IPS-18a (cell line): Measurements from ENCODE around the gene FGF3.

Source experiments
- H3K27ac ChIP-seq: one replicate; pipeline ENCODE4 v1.5.1; 2013; ENCODE audit warnings: low read length
- H3K27me3 ChIP-seq: one replicate; pipeline ENCODE4 v1.6.1; 2013; ENCODE audit warnings: mild to moderate bottlenecking, low read length; ENCODE audit not compliant: control insufficient read depth, insufficient read depth
- H3K36me3 ChIP-seq: one replicate; pipeline ENCODE4 v1.6.1; 2013; ENCODE audit warnings: low read depth, low read length; ENCODE audit not compliant: control insufficient read depth
- H3K4me1 ChIP-seq: one replicate; pipeline ENCODE4 v1.6.1; 2013; ENCODE audit warnings: low read depth, low read length; ENCODE audit not compliant: control insufficient read depth
- H3K4me3 ChIP-seq: one replicate; pipeline ENCODE4 v1.5.1; 2013; ENCODE audit warnings: low read length
- H3K9ac ChIP-seq: one replicate; pipeline ENCODE4 v1.6.1; 2013; ENCODE audit warnings: mild to moderate bottlenecking, low read length, moderate library complexity
- H3K9me3 ChIP-seq: one replicate; pipeline ENCODE4 v1.6.1; 2013; ENCODE audit warnings: low read depth, low read length; ENCODE audit not compliant: control insufficient read depth

Gene FGF3

GRCh38 chr11:69811431-69811830, 7.8 kb downstream of the FGF3 start:
- H3K4me3 ChIP-seq: no peak overlapping the region
- H3K27ac ChIP-seq: no peak overlapping the region
- H3K27me3 ChIP-seq: peaks cover 36% of the 10 kb centered on the region

GRCh38 chr11:69810289-69811118, 8.7 kb downstream of the FGF3 start:
- H3K4me1 ChIP-seq: no peaks in the 10 kb centered on the region
- H3K27ac ChIP-seq: no peak overlapping the region
- no peak overlapping the region for H3K4me3 ChIP-seq
- H3K36me3 ChIP-seq: no peaks in the 10 kb centered on the region
- no peaks in the 10 kb centered on the region for H3K9me3 ChIP-seq
- peaks cover 27% of the 10 kb centered on the region for H3K27me3 ChIP-seq
- H3K9ac ChIP-seq: no peak overlapping the region

More at GRCh38 chr11:69811431-69811830, 7.8 kb downstream of the FGF3 start:
- Histone ChIP-seq H3K36me3 (no peaks in the 10 kb centered on the region), H3K9ac (no peak overlapping the region), H3K4me1 (no peaks in the 10 kb centered on the region), H3K9me3 (no peaks in the 10 kb centered on the region)

- peaks cover 10% of the 10 kb centered on the region for H3K27me3 ChIP-seq
- H3K36me3 ChIP-seq: no peaks in the 10 kb centered on the region
- no peak overlapping the region for H3K9ac ChIP-seq
Measured at GRCh38 chr11:69808667-69809086, 10.5 kb downstream of the FGF3 start.

GRCh38 chr11:69807106-69807815, 12.0 kb downstream of the FGF3 start:
- Histone ChIP-seq H3K27ac (no peak overlapping the region), H3K27me3 (peaks cover 10% of the 10 kb centered on the region), H3K9ac (no peak overlapping the region), H3K4me3 (no peak overlapping the region), H3K9me3 (no peaks in the 10 kb centered on the region), H3K36me3 (no peaks in the 10 kb centered on the region), H3K4me1 (no peaks in the 10 kb centered on the region)

More at GRCh38 chr11:69808667-69809086, 10.5 kb downstream of the FGF3 start:
- no peak overlapping the region for H3K27ac ChIP-seq
- no peak overlapping the region for H3K4me3 ChIP-seq
- H3K9me3 ChIP-seq: no peaks in the 10 kb centered on the region
- no peaks in the 10 kb centered on the region for H3K4me1 ChIP-seq

GRCh38 chr11:69804769-69805508, 14.3 kb downstream of the FGF3 start:
- Histone ChIP-seq H3K4me3 (no peak overlapping the region), H3K36me3 (no peaks in the 10 kb centered on the region), H3K27ac (no peak overlapping the region), H3K27me3 (peaks cover 10% of the 10 kb centered on the region), H3K4me1 (no peaks in the 10 kb centered on the region), H3K9me3 (no peaks in the 10 kb centered on the region), H3K9ac (no peak overlapping the region)

GRCh38 chr11:69803604-69804218, 15.5 kb downstream of the FGF3 start:
- H3K27me3 ChIP-seq: peaks cover 1% of the 10 kb centered on the region
- no peaks in the 10 kb centered on the region for H3K9me3 ChIP-seq
- no peaks in the 10 kb centered on the region for H3K4me1 ChIP-seq
- H3K9ac ChIP-seq: no peak overlapping the region
- H3K27ac ChIP-seq: no peak overlapping the region
- H3K4me3 ChIP-seq: no peak overlapping the region
- H3K36me3 ChIP-seq: no peaks in the 10 kb centered on the region

- Histone ChIP-seq H3K4me3 (no peak overlapping the region), H3K9me3 (no peaks in the 10 kb centered on the region), H3K27me3 (no peaks in the 10 kb centered on the region), H3K4me1 (no peaks in the 10 kb centered on the region), H3K9ac (no peak overlapping the region), H3K36me3 (no peaks in the 10 kb centered on the region), H3K27ac (no peak overlapping the region)
Measured at GRCh38 chr11:69803022-69803421, 16.2 kb downstream of the FGF3 start.

GRCh38 chr11:69802590-69802989, 16.6 kb downstream of the FGF3 start:
- Histone ChIP-seq H3K9me3 (no peaks in the 10 kb centered on the region), H3K4me3 (no peak overlapping the region), H3K27ac (no peak overlapping the region), H3K36me3 (no peaks in the 10 kb centered on the region), H3K4me1 (no peaks in the 10 kb centered on the region), H3K27me3 (no peaks in the 10 kb centered on the region), H3K9ac (no peak overlapping the region)

- no peak overlapping the region for H3K9ac ChIP-seq
- H3K4me3 ChIP-seq: no peak overlapping the region
- H3K4me1 ChIP-seq: no peaks in the 10 kb centered on the region
- H3K36me3 ChIP-seq: no peaks in the 10 kb centered on the region
- H3K27ac ChIP-seq: no peak overlapping the region
- no peaks in the 10 kb centered on the region for H3K27me3 ChIP-seq
- no peaks in the 10 kb centered on the region for H3K9me3 ChIP-seq
Measured at GRCh38 chr11:69801513-69802335, 17.5 kb downstream of the FGF3 start.

- no peak overlapping the region for H3K4me3 ChIP-seq
- no peaks in the 10 kb centered on the region for H3K4me1 ChIP-seq
- H3K9me3 ChIP-seq: no peaks in the 10 kb centered on the region
- no peaks in the 10 kb centered on the region for H3K36me3 ChIP-seq
- no peak overlapping the region for H3K27ac ChIP-seq
- no peak overlapping the region for H3K9ac ChIP-seq
- no peaks in the 10 kb centered on the region for H3K27me3 ChIP-seq
Measured at GRCh38 chr11:69800278-69800677, 18.9 kb downstream of the FGF3 start.
